Activated gamma-delta T cell treated with anti-CD3 and anti-CD28 coated beads, Interleukin-2, amount 50 U/mL, for 16 hours (primary cell): ENCODE measurements around the gene UBXN1.
"Not testable (repeated sequence)": the region's sequence is repeated elsewhere in the genome, so short reads cannot be mapped to it uniquely, and the experiment has no call there.

ENCODE experiments used
- DNase-seq: peaks from one replicate; pipeline ENCODE4 v3.0.0-alpha.2; 2020; ENCODE audit warnings: low read depth

The UBXN1 gene

GRCh38 chr11:62671608-62672389, 7.1 kb downstream of the UBXN1 start, which contains the start of the genes LBHD1 and UQCC3:
LBHD1 (minus strand) TSS chr11:62672267; CDS start chr11:62670031, 2,236 bp downstream.
UQCC3 (plus strand) TSS chr11:62671673; CDS start chr11:62671746, 73 bp downstream.
- DNase-seq, result peak; percentile 65

DNA sequence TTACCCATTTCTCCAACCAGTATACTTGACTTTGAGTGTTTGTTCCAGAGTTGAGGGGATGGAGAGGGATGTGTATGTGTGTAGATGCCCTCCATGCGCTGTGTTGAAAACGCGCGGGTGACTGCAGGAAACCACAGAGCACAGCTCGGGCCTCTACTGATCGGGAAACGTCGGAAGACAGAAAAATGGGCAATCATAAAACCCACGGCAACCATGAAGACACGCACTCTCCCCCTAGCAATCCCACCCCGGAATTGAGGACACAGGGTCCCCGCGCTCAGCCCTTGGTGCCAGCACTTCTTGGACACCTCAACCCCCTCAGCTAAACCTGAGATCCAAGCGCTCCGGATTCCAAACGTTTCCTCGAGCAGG, 7.7 kb downstream of the UBXN1 start:
- no peak for DNase-seq

GRCh38 chr11:62669420-62670161, 9.3 kb downstream of the UBXN1 start:
- DNase-seq, result no peak

- no peak for DNase-seq
These were observed 11.4 kb downstream of the UBXN1 start for GRCh38 chr11:62667460-62667859.

DNA sequence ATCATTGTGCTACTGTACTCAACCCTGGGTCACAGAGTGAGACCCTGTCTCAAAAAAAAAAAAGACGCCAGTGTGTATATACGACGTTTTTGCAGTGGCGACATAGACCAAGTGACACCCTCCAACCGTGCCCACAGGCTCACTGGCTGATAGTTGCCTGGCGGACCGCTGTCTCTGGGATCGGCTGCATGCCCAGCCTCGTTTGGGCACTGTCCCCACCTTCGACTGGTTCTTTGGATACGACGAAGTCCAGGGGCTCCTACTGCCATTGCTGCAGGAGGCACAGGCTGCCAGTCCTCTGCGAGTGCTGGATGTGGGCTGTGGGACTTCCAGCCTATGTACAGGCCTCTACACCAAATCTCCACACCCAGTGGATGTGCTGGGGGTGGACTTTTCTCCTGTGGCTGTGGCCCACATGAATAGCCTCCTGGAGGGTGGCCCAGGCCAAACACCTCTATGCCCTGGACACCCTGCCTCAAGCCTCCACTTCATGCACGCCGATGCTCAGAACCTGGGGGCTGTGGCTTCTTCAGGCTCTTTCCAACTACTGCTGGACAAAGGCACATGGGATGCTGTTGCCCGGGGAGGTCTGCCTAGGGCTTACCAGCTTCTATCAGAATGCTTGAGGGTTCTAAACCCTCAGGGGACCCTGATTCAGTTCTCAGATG, 12.5 kb downstream of the UBXN1 start:
- no peak for DNase-seq

GRCh38 chr11:62665599-62666258, 13.1 kb downstream of the UBXN1 start:
- peak; percentile 55 for DNase-seq

DNA sequence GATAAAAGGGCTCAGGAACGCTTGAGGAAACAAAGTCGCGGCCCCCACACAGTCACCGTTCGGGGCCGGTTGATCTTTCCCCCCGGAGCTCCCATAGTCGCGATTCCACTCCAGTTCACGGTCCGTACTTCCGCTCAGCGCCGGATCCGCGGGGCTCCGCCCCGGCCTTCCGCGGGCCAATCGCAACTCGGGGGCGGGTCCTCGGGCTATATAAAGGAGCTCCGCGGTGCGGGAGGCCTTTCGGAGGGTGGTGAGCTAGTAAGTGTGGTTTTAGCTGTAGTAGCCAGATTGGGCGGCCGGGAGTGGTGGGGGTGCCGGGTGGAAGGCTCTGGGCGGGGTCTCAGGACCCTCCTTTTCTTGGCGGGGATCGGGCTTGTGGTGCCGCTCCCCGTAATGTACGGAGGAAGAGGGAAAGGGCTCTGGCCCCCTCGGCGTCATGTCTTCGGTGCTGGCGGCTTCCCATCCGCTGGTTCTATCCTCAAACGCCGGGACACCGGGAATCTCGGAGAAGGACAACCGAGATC, 13.7 kb downstream of the UBXN1 start, which contains the start of the genes C11orf98 and CSKMT:
Gene C11orf98, minus strand, starts transcription at position 136 of the 524 bp plus-strand sequence. Its CDS starts 41 bp downstream, at position 95.
Gene CSKMT, plus strand, starts transcription at position 238 of the 524 bp plus-strand sequence. CDS start 568 bp downstream, outside the sequence.
- peak; percentile 94 for DNase-seq

- no peak for DNase-seq
These were observed 14.3 kb downstream of the UBXN1 start for GRCh38 chr11:62664405-62665074.

DNA sequence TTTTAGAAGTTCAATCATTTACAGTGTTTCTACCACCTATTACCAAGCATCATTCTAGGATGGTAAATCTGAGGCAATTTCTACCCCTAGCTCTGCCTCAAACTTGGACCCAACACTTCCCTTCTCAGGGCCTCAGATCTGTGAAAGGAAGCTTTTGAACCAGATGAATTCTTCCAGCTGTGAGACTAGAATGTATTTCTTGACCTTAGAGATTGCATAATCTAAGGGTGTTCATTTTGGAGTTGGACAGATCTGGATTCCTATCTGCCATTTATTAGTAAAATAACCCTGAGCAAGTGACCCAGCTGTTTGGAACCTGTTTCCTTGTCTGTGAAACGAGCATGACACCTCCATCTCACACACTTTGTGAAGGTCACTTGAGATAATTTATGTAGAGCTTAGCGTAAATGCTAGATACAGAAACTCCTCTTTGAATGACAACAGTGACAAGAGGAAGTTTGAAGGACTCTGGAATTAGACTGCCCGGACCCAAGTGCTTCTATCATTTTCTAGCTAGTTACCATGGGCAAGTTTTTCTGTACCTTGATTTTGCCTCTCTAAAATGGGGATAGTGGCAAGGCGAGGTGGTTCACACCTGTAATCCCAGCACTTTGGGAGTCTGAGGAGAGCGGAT, 22.0 kb downstream of the UBXN1 start:
- no peak for DNase-seq

GRCh38 chr11:62654297-62654696, 24.6 kb downstream of the UBXN1 start:
- no peak for DNase-seq

- no peak for DNase-seq
These were observed 26.5 kb downstream of the UBXN1 start for GRCh38 chr11:62652161-62653006.

GRCh38 chr11:62650283-62650682, 28.6 kb downstream of the UBXN1 start:
- DNase-seq, result not testable (repeated sequence)

- DNase-seq, result no peak
These were observed 29.4 kb downstream of the UBXN1 start for GRCh38 chr11:62649486-62649885.

DNA sequence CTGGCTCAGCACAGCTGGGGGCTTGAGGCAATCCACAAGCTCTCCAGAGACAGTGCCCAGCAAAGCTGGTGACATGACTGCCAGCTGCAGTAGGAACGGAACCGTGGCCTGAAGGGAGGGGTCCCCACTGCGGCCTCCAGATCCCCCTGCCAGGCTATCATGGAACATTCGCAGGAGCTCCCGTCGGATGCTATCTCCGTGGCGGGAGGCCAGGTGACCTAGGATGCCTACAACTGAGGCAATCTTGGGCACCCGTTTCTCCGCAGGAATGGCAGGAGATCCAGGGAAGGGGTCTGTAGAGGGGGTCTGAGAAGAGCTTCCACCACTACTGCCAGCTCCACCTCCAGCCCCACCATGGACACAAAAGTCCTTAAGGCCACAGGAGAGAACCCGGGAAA, 29.9 kb downstream of the UBXN1 start:
- no peak for DNase-seq

DNA sequence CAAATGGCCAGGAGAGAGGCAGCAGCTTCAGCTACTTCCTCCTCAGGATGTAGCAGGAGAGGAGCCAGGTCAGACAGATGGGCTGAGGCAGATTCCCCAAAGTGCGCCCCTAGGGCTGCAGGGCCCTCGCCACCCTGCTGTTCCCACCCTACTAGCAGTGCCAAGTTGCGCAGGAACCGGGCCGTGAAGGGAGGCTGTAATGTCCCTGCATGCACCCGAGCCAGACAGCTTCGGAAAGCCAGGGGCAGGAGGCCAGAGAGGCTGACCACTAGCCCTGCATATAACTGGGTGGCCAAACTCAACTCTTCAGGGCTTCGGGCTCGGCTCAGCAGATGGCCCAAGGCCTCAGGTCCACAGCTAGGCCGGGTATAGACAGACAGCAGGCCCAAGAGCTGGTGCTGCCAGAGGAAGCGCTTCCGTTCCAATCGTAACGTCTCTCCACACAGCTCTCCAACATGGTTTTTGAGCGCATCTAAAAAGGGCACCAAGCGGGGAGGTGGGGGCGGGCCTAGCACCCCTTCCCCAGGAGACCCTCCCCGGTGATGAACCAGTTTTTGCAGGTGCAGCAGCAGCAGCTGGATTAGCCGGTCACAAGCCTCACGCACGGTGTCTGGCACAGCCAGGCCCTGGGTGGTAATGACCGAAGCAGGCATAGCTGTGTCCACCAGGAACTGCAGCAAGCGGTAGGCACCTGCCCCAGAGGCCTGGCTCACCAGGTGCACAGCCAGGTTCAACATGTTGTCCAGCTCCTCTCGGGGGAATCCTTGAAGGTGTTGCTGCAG, 30.5 kb downstream of the UBXN1 start:
- no peak for DNase-seq

- no peak for DNase-seq
These were observed 31.3 kb downstream of the UBXN1 start for GRCh38 chr11:62647609-62648005.

- no peak for DNase-seq
These were observed 31.9 kb downstream of the UBXN1 start for GRCh38 chr11:62646825-62647608.
